ENCODE data around the gene ID1.

DNA sequence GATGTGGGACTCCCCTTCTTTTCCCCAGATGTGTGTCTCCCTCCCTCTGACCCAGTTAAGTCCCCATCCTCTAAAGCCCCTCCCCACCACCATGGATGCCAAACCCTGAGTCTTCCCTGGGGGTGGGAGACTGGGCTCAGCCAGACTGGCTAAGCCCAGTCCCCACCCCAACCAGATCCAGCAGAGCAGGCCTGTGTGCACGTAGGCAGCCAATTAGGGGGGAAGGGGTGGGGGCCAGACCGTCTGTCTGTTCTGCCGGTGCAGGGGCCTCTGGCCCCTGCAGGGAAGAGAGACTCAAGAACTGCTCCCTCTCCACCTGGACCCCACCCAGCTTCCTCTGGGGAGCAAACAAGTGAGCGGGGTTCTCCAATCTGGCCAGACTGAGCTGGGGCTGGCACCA is 33.2 kb downstream of the ID1 start:
- TF ChIP-seq ZNF219 (CRISPR knock-in tag; IDR thresholded peaks at IDR 0.05; ENCODE audit: borderline replicate concordance) = no peak
- TF ChIP-seq CTCF (IDR thresholded peaks at IDR 0.05) = no peak
- no peak for TF ChIP-seq ATF6 (CRISPR knock-in tag; IDR thresholded peaks at IDR 0.05)
- no peak for TF ChIP-seq ZNF263 (CRISPR knock-in tag; IDR thresholded peaks at IDR 0.05; ENCODE audit: low read depth)
- TF ChIP-seq CBFB (CRISPR knock-in tag; IDR thresholded peaks at IDR 0.05; ENCODE audit: low read depth) = no peak
- no peak for TF ChIP-seq CREB1 (CRISPR knock-in tag; IDR thresholded peaks at IDR 0.05)
- TF ChIP-seq, protein P1, sequence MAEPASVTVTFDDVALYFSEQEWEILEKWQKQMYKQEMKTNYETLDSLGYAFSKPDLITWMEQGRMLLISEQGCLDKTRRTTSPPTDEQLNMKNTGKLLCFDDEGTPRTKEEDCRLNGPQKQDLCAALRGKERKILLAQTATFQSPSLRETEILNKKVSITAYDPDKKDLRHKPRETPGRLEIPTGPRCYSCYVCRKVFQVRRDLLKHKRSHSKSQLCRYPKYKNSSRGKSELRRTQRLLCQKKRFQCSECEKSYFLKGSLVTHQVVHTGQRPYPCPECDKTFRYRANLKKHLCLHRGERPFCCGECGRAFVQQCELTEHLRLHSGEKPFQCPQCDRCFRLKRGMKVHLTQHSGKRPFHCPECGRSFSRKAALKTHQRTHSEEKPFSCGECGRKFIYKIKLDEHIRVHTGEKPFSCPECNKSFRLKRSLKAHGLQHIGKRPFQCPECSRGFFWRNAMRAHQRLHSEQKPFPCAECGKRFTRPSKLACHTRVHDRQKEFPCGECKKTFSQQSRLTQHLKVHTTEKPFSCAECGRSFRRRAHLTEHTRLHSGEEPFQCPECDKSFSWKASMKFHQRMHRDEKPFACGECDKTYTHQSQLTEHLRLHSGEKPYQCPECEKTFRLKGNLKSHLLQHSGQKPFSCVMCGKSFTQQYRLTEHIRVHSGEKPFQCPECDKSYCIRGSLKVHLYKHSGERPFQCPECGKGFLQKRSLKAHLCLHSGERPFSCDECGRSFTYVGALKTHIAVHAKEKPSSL (CRISPR knock-in tag; conservative IDR thresholded peaks at IDR 0.05) = no peak
- TF ChIP-seq ZNF416 (CRISPR knock-in tag; IDR thresholded peaks at IDR 0.05) = no peak
- no peak for TF ChIP-seq NFYB (CRISPR knock-in tag; conservative IDR thresholded peaks at IDR 0.05; ENCODE audit: low read depth)

Measured in WTC11 (cell line).